Activated CD8-positive, alpha-beta memory T cell treated with anti-CD3 and anti-CD28 coated beads for 1 hour (primary cell): Measurements from ENCODE around the gene TDG.

Experiments
- DNase-seq, 2 donors: peaks; one replicate each; pipeline ENCODE4 v3.0.0-alpha.2; 2020; ENCODE audit warnings: low read depth in 1 of 2; ENCODE audit errors: extremely low read depth in 1 of 2

The TDG gene

GRCh38 chr12:103965590-103966504, at the start of gene TDG:
Gene TDG, plus strand, starts transcription at chr12:103965872. Its CDS starts 166 bp downstream, at chr12:103966038.
- DNase-seq = peak; percentile 91 to 92

GRCh38 chr12:103917873-103918272, 47.8 kb upstream of the TDG start:
- no peak for DNase-seq

GRCh38 chr12:103924761-103925641, 40.7 kb upstream of the TDG start:
- DNase-seq = no peak

GRCh38 chr12:103928682-103929045, 37.0 kb upstream of the TDG start:
- DNase-seq = peak in 1 of 2 donors; percentile 16

GRCh38 chr12:103929046-103929783, 36.5 kb upstream of the TDG start:
- peak; percentile 68 to 71 for DNase-seq

- no peak for DNase-seq
Observed at GRCh38 chr12:103929784-103930033, 36.0 kb upstream of the TDG start.

GRCh38 chr12:103930034-103930786, 35.5 kb upstream of the TDG start, which contains the start of gene HSP90B1:
Gene HSP90B1, plus strand, starts transcription at chr12:103930410. Its CDS starts 106 bp downstream, at chr12:103930516.
- peak; percentile 99 for DNase-seq

GRCh38 chr12:103930787-103931735, 34.6 kb upstream of the TDG start:
- DNase-seq = no peak

- DNase-seq = no peak
Observed at GRCh38 chr12:103933237-103933636, 32.4 kb upstream of the TDG start.

- no peak for DNase-seq
Observed at GRCh38 chr12:103936679-103937078, 29.0 kb upstream of the TDG start.

- DNase-seq = no peak
Observed at GRCh38 chr12:103944964-103945363, 20.7 kb upstream of the TDG start.

- DNase-seq = no peak
Observed at GRCh38 chr12:103947871-103948555, 17.7 kb upstream of the TDG start.

- DNase-seq = no peak
Observed at GRCh38 chr12:103948746-103949406, 16.8 kb upstream of the TDG start.

- no peak for DNase-seq
Observed at GRCh38 chr12:103952497-103952896, 13.2 kb upstream of the TDG start.

GRCh38 chr12:103955811-103956508, 9.7 kb upstream of the TDG start:
- DNase-seq = no peak

GRCh38 chr12:103956509-103957027, 9.1 kb upstream of the TDG start:
- DNase-seq = peak in 1 of 2 donors; percentile 12

GRCh38 chr12:103957865-103958388, 7.7 kb upstream of the TDG start:
- DNase-seq = no peak
